Caki2 (cell line): ENCODE results near the gene DLG4. TPM values are rescaled to one million over a fixed set of nuclear protein-coding genes. Genes with fewer than 3 reads are reported as not detected.
"Not testable (repeated sequence)": the region's sequence is repeated elsewhere in the genome, so short reads cannot be mapped to it uniquely, and the experiment has no call there.

ENCODE experiments used
- DNase-seq: peaks from one replicate; pipeline ENCODE4 v3.0.0-alpha.2; 2015; ENCODE audit warnings: low read depth
- in situ Hi-C: cut with HindIII; loops from 2 replicates; pipeline ENCODE4 v1.10.0; 2016; ENCODE audit warnings: low sequenced_read_pairs, low pct_unique_long_range_greater_than_20kb, mixed read lengths
- total RNA-seq: library from RNA; depleted of rRNA; stranded (reverse); fragments of >200 nt; shearing (Covaris generic); gene quantifications from 2 replicates; pipeline ENCODE4 v1.2.3, GENCODE V29; 2014; ENCODE audit warnings: low replicate concordance

DLG4 gene
- total RNA-seq, 1 experiment from 2014 or later: 4.8 TPM

DNA sequence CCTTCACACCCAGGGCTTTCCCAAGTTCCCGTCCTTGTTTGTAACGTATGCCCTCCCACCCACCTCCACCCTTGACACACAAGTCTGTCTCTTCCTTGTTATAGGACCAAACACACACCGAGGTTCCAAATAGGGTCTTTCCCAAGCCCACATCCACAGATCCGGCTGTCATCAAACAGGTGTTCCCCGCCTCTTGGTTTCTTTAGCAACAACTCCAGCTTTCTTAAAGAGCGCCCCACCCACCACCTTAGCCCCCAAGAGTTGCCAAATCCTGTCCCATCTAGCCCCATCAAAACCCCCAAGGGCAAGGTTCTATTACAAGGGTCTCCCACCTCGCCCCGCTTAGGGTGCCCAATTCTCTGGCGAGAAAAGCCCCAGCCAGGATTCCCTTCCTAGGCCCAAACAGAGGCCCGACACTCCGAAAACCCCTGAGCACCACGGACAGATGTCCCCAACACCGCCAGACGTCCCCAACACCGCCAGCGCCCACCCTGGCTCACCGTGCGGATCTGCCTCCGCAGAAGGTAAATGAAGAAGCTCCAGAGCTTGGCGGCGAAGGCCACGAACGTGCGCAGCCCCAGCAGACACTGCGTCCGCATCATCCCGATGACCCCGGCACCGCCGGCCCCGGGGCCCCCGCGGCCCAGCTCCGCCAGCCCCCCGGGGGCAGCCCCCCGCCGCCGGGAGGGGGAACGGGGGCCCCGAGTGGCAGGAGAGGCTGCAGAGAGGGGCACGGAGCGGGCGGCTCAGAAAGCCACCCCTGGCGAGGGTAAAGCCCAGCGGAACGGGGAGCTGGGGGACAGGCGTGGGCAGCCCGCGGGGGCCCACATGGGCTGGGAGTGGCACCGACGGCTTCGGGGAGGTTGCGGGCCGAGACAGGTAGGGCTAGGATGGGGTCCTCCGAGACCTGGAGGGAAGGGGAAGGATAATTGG is 31.3 kb upstream of the DLG4 start:
- DNase-seq: no peak
- in situ Hi-C loops: no loop called here

DNA sequence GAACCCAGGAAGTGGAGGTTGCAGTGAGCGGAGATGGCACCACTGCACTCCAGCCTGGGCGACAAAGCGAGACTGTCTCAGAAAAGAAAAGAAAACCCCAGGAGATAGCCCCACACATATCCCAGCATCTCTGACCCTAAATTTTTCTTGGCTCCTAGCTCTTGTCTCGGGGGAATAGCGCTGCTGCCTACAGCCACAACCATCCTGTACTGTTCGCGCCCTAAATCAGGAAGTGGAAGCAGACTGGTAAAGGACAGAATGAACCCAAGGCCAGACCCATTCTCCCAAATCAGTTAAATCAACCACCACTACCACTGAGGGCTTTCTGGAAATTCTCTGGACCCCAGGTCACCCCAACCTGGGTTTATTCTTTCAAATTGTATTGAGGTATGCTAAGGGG is 30.2 kb upstream of the DLG4 start:
- DNase-seq: no peak
- in situ Hi-C loops: no loop called here

GRCh38 chr17:7249214-7249613 is 29.6 kb upstream of the DLG4 start:
- in situ Hi-C loops: no loop called here
- DNase-seq: no peak

DNA sequence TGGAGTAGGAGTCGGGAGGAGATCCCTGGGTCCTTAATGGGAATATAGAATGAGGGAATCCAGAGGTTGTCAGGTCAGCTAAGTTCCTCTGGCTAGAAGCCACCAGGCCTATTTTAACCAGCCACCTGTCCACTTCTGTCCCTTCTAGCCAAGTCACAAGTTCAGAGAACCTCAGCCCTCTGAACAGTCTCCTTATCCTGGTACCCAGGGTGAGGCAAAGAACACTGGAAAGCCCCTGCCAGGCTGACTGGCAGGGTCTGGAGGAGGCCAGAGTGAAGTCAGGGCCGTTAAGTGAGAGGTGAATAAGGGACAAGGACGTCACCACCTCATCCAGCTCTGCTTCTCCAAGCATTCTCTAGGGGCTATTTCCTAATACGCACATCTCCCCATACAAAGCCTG is 29.2 kb upstream of the DLG4 start:
- in situ Hi-C loops: no loop called here
- DNase-seq: no peak

DNA sequence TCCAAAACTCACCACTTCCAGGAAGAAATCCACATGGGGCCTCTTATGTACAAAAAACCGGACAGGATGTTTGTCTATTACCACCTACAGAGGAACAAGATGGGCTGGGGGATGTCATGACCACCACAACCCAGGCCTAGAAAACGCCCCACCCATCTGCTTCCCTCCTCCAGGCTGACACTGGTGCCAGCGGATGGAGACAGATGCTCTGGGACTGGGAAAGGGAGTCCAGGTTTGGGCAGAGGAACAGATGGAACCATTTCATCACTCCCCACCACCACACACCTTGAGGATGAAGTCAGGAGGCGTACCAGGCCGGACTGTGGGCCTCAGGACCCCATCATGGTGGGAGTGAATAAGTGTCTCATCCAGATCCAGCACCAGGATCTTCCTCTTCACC is 27.1 kb upstream of the DLG4 start:
- in situ Hi-C loops: no loop called here
- DNase-seq: no peak

DNA sequence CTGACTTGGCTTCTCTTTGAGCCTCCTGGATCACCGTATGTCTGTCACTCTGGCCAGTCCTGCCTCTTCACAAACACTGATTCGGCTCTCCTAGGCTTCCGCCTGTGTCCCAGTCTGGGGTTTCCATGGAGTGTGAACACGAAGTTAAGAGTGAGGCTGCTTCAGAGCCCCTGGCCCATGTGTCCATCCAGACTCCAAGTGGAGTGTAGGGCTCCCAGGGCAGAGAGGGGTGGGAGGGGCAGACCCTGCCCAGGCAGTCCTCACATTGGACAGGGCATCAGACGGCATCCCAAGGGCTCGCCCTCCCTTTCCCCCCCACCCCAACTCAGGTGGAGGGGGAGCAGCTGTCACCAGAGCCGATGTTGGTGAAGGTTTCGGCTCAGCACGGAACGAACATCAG is 24.2 kb upstream of the DLG4 start:
- in situ Hi-C loops, DNase-seq: not testable (repeated sequence)

DNA sequence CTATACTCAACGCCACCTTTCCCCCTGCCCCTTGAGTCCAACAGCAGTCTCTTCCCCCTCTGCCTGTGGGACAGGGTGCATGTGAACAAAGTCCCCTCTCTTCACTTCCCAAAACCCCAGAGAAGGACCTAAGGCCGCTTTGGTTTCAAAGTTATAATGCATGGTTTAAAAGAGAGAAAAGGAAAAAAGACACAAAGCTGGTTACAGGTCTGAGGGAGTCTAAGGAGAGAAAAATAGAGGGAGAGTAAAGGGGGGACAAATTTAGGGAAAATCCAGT is 23.8 kb upstream of the DLG4 start:
- no peak for DNase-seq
- in situ Hi-C loops: no loop called here

DNA sequence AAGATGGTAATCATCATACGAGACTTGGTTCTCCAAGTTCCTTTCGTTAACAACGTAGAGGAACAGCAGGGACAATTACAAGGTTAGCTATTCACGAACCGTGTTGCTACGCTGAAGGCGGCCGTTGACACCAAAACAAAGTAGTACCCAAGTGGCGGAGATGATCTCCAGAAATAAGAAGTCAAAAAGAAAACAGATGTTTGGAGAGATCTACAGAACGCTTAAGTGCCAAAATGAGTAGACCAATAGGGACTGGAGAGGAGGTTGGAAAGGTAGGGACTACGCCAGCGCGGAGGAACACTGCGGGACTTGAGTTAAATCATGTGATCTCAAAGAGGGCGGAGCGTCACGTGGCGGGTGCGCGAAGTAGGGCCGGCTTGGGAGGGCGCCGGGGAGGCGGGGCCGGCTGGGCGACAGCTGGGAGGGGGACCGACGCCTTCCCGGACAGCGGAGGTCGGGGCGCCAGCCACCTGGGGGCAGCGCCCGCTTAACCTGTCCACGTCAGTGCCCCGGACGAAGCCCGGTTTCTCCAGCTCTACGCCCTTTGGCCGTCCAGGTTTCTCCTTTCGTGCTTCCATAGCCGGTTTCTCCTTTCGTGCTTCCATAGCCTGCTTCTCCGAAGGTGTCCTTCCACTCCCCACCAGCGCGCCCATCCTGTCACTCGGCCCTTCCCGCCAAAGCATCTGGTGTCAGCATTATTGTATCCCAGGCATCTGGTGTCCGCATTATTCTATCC is 23.2 kb upstream of the DLG4 start:
- peak; percentile 90 for DNase-seq
- in situ Hi-C loops: no loop called here

DNA sequence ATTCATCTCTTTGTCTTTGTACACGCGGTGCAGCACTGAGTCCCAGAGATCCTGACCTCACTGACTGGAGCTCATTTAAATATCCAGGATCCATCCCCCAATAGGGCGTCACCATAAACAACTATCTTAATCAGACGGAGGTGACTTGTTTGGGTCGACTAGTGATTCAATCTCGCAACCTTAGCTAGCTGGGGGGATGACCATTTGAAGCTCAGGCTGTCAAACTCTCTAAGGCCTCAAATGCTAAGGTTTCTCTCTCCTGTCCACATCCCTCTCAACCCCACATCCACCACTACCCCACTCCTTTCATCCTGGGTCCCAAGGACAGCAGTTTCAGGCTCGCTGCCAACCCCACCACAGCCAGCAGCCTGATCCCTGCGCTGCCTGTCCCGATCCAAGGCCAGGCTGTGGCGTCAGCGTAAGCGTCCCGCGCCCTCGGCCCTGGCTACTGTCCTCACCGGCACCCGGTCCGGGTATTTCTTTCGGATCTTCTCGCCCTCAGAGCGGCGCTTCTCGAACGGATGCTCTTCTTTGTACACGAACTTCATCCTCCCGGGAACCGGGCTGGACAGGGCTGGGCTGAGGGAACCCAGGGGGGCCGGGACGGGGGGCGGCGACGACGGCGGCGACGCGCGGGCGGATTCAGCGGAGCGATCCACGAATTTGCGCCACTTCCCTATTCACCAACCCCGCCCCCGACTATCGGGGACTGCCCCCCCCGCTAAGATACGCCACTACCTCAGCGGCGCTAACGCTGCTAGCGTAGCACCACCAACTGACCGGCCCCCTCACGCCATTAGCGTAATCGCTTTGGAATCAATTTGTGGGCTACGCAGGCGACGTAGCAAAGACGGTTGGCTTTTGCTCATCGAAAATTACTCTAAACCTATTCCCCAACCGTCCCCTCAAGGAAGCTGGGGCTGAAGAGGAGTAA is 22.4 kb upstream of the DLG4 start, which contains the start of gene GABARAP:
GABARAP (minus strand) TSS at position 667 of the 934 bp plus-strand sequence; CDS start at position 548, 119 bp downstream.
- peak; percentile 82 for DNase-seq
- in situ Hi-C loops: no loop called here

- no peak for DNase-seq
- in situ Hi-C loops: no loop called here
Observed at GRCh38 chr17:7241090-7241733, 21.6 kb upstream of the DLG4 start.

GRCh38 chr17:7240375-7240774 is 20.7 kb upstream of the DLG4 start:
- in situ Hi-C loops: no loop called here
- no peak for DNase-seq

DNA sequence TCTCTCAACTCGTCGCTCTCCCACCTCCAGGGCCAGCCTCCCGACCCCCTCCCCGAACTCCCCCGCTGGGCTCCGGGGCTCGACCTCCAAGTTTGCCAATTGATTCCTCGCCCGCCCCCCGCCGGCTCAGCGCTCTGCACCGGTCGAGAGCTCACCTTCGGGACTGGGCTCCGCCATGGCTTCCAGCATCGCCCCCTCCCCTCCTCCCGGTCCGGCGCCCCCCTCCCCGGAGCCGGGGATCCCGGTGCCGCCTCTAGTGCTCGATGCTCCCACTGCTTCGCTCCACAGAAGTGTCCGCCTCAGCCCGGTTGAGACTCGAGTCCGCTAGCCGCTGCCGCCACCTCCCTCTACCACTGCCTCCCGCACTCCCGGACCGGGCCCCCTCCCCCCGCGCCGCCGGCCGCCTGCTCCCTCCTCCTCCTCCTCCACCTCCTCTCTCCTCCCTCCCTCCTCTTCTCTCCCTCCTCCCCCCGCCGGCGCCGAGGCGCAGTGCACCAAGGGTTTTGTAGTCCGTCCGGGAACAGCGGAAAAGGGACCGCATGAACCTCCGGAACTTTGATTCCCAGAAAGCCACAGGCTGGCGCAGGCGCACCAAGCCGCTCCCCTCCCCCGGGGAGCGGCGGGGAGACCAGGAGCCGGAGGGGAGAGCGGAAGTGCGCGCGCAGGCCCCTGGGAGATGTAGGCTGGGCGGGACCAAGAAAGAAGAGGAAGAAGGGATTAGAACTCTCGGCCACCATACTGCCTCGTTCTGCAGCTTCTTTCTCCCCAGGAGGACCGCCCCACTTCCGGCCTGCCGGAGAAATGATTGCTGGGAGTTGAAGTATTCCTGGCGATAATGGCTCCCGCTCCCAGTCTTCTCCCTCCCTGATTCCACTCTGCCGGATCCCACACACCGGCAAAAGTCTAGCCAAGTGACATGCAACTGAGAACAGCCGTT is 19.7 kb upstream of the DLG4 start, which contains the start of gene PHF23:
PHF23 (minus strand) TSS at position 367 of the 937 bp plus-strand sequence; CDS start at position 189, 178 bp downstream.
- peak; percentile 100 for DNase-seq
- in situ Hi-C loops: no loop called here

DNA sequence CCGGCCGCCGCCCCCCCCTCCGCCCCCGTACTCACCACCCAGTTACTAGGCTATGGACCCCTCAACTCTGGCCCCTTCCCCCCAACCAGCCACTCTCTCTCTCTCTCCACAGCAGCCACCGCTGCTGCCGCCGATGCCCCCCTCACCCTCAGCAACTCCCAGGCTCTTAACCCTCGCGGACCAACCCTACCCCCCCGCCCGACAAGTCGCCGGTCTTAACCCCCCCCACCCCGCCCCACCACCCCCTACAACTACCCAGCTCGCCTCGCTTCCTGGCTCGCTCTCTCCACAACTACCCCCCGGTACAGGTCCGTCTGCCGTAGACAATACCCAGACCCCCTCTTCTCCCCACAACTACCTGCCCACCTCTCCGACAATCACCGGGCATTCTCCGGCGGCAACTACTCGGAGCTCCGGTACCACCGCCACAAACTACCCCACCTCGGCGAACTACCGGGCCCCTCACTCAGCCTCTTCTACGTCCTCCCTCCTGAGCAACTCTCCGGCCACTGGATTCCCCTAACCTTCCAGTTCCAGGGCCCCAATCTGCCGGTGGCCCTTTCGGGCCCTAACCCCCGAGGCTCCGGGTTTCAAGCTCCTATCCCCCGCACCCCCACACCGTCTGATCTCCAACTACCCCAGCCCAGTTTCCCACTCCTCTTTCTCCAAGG is 18.9 kb upstream of the DLG4 start:
- no peak for DNase-seq
- in situ Hi-C loops: no loop called here

- in situ Hi-C loops: no loop called here
- peak; percentile 38 for DNase-seq
Observed at GRCh38 chr17:7237761-7238419, 18.3 kb upstream of the DLG4 start.

DNA sequence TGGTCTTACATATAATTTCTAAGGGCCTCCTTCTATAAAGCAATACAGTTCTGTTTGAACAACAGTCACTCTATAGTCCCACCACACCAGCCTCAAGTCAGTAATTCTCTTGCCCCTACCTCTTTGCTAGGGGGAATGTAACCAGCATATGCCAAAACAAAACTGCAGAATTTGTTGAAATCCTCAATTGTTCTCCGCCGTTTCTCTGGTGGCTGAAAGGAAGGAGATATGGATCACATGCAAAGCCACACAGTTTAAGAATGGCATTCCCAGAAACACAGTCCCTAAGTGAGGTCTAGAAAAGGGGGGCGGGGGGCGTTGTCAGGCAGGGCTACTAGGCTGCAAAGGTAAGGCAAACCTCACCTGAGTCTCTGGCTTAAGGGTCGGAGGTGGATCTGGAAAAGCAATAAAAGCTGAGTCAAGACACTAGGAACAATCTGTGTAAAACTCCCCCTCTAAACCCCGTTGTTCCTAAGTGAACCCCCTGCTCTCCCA is 17.7 kb upstream of the DLG4 start:
- DNase-seq: no peak
- in situ Hi-C loops: no loop called here

- no peak for DNase-seq
- in situ Hi-C loops: no loop called here
Observed at GRCh38 chr17:7236808-7237207, 17.2 kb upstream of the DLG4 start.
